MV-4-11 (cell line): Measurements from ENCODE around the gene PPP1R3A.

Source experiments
- DNase-seq: peaks from one replicate; lab custom pipeline; 2025; lab: John Stamatoyannopoulos, UW

The PPP1R3A gene

GRCh38 chr7:113883096-113883495 is 35.7 kb downstream of the PPP1R3A start:
- no peak for DNase-seq

- DNase-seq: no peak
These were observed 38.2 kb downstream of the PPP1R3A start for GRCh38 chr7:113880559-113880958.

GRCh38 chr7:113878394-113878992 is 40.3 kb downstream of the PPP1R3A start:
- no peak for DNase-seq

GRCh38 chr7:113875224-113875623 is 43.6 kb downstream of the PPP1R3A start:
- no peak for DNase-seq

- no peak for DNase-seq
These were observed 45.2 kb downstream of the PPP1R3A start for GRCh38 chr7:113873554-113874151.

GRCh38 chr7:113872981-113873380 is 45.8 kb downstream of the PPP1R3A start:
- no peak for DNase-seq

GRCh38 chr7:113867325-113867724 is 51.5 kb downstream of the PPP1R3A start:
- no peak for DNase-seq

GRCh38 chr7:113856010-113856409 is 62.8 kb downstream of the PPP1R3A start:
- no peak for DNase-seq

- DNase-seq: no peak
These were observed 77.9 kb downstream of the PPP1R3A start for GRCh38 chr7:113840954-113841353.

- no peak for DNase-seq
These were observed 83.4 kb downstream of the PPP1R3A start for GRCh38 chr7:113835367-113835766.

- DNase-seq: no peak
These were observed 86.5 kb downstream of the PPP1R3A start for GRCh38 chr7:113832196-113832745.

- no peak for DNase-seq
These were observed 87.3 kb downstream of the PPP1R3A start for GRCh38 chr7:113831556-113831955.

GRCh38 chr7:113828581-113828980 is 90.2 kb downstream of the PPP1R3A start:
- DNase-seq: no peak
